ENCODE measurements around the gene LRFN5.
"Not testable (repeated sequence)": the region's sequence is repeated elsewhere in the genome, so short reads cannot be mapped to it uniquely, and the experiment has no call there.

LRFN5 gene

DNA sequence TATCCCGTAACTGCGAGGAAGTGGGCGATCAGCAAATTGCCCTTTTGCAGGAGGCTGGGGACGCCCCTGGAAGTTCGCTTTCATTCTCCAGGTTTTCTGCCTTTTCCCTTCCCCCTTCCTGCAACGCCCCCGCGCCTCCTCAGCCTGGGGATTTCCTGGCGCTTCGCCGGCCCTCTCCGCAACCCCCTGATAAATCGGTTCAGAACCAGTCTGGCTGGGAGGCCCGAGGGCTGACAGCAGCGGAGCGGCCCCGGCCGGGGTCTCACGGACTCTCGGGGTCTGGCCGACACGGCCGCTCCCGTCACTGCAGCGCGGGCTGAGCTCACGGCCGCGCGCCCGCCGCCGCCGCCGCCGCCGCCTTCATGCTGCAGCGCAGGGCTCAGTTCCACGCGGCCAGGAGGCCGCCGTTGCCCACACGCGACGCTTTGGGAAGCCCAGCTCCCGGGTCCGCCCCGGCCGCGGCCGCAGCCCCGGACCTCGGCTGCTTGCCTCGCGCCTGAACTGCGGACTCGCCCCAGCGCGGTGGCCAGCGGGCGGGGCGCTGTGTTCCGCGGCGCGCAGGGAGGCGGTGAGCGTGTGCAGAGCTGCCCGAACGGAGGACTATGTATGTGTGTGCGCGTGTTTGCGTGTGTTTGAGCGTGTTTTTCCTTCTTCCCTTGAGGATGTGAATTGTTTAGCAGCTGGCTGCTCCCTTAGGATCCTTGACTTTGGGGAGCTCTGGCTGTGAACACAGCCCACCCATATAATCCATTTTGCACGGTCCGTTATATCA lies at the start of gene LRFN5:
Gene LRFN5 (plus strand): TSS at position 345 of the 772 bp plus-strand sequence.
- no peak for DNase-seq (ENCODE audit: low read depth in 2 of 2)

DNA sequence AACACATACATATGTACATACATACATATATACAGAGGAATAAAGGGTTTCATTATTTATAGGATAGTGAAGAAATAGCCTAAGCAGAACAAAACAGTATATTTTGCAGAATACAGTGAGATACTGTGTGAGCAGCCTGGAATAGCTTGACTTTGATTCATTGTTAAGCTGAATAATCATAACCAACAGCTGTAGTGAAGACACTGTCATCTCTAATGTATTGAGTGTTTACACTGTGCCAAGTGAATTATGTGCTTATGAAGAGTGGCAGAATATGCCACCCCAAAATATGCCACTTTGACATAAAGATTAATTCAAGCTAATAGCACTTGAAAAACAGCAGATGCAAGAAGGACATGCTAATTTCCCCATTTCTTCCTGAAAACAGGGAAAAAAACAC lies 48.2 kb upstream of the LRFN5 start:
- no peak for DNase-seq (ENCODE audit: low read depth in 2 of 2)

DNA sequence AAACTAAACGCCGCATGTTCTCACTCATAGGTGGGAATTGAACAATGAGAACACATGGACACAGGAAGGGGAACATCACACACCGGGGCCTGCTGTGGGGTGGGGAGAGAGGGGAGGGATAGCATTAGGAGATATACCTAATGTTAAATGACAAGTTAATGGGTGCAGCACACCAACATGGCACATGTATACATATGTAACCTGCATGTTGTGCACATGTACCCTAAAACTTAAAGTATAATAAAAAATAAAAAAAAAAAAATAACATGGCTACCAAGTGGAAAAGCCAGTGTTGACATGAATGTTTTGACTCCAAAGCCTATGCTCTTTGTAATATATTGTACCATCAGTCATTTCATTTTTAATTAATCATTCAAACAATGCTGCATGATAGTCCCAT lies 39.8 kb upstream of the LRFN5 start:
- DNase-seq (ENCODE audit: low read depth in 2 of 2) = not testable (repeated sequence)

DNA sequence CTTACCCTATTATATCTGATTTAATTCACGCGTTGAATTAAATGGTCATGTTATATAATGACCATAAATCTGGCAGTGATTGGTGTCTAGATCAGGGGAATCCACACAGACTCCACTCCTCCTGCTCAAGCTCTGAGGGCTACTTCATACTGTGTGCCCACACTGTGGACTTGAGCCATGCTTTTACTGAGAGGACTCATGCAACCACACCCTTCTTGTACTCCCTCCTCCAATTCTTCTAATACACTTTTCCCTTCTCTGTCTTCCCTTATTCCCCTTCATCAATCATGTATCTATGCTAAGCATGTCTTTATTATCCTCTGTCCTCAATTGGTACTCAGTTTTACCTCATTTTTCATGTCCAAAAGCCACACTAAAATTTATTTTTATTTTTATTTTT lies 37.7 kb upstream of the LRFN5 start:
- DNase-seq (ENCODE audit: low read depth in 2 of 2) = no peak

DNA sequence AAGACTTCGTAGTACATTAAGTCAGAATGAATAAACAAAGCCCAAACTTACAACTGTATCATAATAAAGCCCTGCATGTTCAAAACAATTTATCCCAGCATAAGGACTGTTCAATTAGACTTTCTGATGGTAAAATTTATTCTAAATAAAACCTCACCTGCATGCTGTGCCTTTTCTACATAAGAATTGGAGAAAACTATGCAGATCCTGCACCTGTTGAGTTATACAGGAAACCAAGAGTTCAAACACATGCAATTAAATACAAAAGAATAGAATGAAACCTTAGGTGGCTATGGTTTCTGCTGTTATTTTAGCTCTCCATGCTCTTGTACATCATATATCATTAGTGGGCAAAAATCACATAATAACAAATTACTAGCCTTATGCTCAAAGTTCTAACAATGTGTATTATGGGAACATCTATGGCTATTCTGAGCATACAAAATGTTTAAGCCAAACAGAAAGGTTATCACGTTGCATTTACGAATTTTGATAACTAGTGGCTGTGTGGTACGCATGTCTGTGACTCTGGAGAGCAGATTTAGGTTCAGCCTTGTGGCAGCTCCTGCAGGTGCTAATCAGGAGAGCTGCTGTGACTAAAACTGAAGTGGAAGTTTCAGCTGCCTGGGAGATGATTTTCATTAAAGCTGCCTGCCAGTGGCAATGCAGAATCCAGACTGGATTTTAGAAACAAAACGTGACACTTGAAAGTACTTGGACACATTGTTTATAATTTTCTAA lies 36.1 kb upstream of the LRFN5 start:
- no peak for DNase-seq (ENCODE audit: low read depth in 2 of 2)

DNA sequence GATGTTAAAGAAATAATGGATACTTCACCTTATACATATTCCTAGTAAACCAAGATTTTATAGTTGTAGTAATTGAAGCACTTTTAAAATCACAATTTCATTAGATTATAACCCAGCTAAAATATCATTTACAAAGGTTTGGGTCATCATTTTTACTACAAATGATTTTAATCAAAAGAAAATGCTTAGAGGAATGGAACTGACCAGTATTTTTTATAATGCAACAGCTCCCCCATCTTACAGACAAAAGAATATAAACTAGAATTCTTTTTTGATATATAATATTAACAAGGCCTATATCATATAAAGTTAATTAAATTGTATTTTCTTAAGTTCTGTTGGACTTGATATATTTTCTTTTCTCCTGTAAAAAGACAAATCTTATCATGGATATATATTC lies 20.4 kb upstream of the LRFN5 start:
- DNase-seq (ENCODE audit: low read depth in 2 of 2) = no peak

DNA sequence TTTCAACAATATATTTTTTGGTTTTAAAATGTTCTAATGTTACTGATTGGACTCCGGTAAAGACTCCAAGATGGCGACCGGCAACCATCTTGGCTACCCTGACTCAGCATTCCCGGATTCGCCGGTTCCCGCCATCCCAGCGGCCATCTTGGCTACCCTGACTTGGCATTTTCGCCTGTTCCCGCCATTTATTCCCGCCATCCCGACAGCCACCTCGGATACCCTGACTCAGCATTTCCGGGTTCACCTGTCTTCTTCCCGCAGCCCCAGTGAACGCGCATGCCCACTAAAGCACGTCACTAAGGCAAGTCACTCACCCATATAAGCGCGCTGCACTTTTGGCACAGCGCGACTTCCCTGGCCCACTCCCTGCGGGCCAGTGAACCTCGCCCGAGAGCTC lies 9.0 kb upstream of the LRFN5 start:
- no peak for DNase-seq (ENCODE audit: low read depth in 2 of 2)

DNA sequence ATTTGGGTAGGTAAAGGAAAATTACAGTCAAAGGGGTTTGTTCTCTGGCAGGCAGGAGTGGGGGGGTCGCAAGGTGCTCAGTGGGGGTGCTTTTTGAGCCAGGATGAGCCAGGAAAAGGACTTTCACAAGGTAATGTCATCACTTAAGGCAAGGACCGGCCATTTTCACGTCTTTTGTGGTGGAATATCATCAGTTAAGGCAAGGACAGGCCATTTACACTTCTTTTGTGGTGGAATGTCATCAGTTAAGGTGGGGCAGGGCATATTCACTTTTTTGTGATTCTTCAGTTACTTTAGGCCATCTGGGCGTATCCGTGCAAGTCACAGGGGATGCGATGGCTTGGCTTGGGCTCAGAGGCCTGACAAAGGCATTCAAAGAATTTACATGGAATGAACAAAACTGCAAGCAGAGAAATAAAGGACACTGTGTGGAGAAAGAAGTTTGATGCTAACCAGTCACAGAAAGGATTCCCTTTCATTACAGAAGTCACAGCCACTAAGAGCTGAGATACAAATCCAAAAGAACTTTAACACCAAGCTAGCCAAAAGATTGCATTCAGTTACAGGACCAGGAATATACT lies 6.8 kb upstream of the LRFN5 start:
- not testable (repeated sequence) for DNase-seq (ENCODE audit: low read depth in 2 of 2)

DNA sequence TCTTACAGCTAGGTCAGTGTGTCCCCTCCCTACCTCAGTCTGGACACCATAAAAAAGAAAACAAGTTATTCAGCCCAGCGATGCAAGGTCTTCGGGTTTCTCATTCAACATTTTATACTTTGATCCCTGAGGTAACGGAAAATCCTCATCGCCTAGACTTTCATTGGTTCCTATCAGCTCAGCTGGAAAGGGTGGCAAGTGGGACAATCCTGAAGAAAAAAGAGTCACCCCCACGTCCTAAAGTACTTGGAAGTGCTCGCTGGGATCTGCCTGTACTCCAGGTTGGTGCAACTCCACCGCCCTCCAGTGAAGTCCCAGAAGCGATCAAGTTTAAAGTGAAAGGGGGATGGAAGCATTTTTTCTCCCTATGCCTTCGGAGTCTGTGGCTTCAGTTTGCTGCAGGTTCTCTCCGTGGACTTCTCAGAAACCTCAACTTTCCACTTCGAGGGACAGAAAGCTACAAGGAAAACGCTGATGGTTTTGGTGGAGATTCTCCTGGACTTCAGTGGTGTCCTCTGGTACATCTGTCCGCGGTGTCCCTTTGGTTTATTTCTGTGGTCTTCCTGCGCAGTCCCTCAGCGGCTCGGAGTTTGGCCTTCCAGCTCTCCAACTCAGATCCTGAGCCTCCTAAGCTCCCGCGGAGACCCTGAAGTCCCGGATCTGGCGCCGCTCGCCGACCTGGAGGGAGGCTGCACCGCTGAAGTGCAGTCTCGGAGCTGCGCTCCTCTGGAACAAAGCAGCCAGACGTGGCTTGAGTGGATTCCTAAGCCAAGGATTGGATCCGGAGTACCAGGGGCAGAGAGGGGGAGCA lies 1.8 kb upstream of the LRFN5 start:
- DNase-seq (ENCODE audit: low read depth in 2 of 2) = no peak

DNA sequence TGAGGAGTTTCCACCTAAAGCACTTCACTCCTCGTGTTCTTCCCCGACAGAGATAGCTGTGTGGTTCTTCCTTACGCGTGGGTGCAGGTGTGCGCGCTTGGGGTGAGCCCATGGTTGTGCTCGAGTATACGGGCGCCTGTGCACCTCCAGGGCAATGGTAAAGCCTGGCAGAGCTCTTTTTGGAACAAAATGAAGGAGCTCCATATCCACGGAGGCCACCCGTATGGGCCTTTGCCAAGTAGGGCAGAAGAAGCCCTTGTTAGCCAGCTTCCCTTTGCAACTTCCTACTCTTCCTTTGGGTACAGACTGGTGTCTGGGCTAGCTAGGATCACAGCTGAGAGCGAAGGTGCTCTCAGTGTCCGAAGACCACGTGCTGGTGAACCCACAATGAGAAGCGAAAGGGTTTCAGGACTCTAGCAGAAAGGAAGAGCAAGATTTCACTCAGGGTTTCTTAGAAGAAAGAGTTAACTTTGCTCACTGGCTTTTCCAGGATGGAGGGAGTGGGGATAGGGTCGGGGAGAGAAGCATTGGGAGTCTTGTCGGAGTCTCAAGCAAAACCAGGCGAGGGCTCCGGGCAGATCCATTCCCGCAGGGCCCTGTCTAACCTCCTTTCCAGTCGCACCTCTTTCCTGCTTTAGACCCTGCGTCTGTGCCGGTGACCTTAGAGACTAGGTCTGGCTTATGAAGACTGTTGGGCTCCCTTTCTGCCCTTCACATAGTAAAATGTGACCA lies 960 bp upstream of the LRFN5 start:
- no peak for DNase-seq (ENCODE audit: low read depth in 2 of 2)

DNA sequence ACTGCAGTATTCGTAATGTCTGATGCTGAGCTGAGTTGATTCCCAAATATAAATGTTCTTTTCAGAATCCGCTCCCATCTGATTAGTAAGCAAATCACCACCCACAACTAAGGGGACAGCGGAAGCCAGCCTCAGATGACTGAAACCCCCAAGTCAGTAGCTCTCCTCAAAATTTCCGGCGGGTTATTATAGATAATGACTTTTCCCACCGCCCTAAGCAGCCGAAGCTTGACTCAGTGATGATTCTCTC lies 469 bp upstream of the LRFN5 start:
- DNase-seq (ENCODE audit: low read depth in 2 of 2) = no peak

DNA sequence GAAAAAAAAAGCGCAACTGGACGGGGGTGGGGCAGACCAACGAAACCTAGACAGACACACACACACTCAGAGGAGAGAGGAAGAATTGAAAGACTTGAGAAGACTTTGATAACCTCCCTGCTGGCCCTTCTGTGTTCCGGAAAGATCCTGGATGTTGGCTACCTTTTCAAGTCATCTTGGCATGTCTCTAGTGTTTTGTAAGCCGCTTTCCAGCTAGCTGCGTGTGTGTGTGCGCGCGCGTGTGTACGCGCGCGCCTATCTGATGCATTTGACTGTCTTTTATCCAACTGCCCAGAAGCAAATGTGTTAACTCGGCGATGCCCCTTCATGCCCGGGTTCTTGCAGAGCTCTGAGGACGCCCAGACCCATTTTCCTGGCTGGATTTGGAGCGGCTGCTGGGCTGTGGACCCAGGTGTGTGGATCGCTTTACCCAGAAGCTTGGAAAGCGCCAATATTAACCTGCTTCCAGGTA lies 664 bp downstream of the LRFN5 start:
- DNase-seq (ENCODE audit: low read depth in 2 of 2) = no peak

DNA sequence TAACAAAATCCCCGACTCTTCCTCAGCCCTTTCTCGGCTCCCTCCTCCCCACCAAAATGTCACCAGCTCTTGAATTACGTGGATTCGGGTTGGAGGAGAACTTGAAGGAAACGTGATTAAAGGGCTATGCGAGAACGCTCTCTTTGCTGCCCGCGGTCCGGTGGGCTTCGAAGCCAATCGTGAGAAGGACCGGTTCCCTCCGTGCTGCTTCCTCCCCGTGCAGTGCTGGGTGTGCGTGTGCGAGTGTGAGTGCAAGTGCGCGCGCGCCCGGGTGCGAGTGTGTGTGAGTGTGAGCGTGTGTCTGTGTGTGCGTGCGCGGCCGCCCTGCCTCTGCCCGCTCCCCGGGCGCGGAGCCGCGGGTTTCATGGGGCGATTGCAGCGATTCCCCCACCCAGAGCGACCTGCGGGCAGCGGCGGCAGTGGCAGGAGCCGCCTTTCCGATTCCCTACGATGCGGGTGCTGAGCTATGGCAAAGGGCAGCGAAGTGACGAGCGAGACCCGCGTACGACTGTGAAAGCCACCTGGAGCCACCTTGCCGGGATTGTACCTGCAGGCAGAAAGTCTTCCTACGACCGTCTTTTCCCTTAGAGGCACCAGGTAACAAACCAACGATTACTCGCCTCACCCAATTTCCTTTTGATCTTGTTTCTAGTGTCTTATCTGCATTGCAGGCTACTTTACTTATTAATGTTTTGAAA lies 1.4 kb downstream of the LRFN5 start:
- no peak for DNase-seq (ENCODE audit: low read depth in 2 of 2)

DNA sequence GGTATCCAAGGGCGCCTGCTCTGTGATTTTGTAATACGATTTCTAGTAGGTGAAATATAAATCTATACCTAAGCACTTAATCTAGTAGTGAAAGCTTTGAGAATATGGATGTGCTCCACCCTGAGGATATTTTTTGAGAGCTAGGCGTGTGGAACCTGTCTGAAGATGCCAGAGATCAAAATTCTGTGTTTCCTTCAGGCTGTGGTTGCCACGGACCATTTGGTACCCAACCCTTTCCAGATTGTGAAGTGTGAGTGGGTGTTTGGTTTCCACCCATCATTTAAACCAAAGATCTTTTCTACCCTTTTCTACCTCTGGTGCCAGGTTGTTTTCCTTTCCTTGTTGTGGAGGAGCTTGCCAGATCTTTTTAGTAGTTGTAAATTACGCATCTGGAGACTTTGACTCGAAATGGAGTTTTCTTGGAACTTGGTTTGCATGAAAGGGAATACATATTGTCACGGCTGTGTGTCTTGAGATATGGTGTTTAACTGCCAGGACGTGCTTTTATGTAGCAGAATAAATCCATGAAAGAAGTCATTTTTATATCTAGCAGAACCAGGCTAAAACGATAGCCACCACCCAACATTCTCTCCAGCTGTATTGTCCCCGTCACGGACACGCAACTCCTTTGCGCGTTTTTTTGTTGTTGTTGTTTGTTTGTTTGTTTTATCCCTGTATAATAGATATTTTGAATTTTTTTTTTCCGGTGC lies 2.2 kb downstream of the LRFN5 start:
- DNase-seq (ENCODE audit: low read depth in 2 of 2) = no peak

DNA sequence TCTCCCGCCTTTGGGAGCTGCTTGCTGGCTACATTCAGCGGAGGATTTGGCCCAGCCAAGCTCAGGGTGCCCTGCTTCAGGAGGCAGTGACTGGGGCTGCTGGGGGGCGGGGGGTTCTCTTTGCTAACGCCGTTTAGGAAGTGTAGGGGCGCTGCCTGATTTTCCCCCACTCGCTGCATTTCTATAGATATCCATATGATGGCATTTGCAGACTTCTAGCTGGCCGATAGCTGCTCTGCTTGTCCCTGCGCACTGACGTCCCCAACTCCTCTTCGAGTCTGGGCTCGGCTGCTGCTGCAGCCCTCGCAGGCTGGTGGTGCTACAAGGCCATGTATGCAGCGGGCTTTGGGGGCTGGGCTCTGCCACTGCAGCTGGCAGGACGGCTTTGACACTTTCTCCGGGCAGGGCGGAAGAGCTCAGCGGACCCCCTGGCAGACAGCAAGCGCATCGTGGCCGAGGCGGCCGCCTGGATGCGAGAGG lies 3.1 kb downstream of the LRFN5 start:
- DNase-seq (ENCODE audit: low read depth in 2 of 2) = no peak

DNA sequence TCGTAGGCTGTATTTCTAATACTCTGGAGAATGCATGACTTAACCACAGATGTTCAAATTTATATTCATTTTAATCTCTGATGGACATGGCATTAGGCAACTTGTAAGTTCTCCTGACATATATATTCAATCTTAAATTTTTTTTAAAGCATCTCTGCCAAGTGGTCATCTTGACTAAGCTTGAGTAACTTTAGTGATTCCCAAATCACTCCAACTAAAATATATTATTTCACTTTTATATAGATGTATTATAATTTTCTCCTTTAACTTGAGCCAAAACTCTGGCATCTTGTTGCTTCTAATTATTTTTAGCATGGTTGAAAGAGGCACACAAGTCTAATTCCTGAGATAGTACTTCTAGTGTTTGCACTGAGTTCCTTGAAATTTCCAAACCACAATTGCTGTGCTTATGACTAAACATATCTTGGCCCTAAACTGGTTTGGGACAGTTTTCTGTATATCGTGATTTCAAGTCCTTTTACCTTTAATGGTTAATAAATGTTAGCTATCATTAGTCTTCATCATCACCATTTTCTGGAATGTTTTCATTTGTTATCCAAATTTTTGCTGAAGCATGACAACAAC lies 8.4 kb downstream of the LRFN5 start:
- DNase-seq (ENCODE audit: low read depth in 2 of 2) = no peak

DNA sequence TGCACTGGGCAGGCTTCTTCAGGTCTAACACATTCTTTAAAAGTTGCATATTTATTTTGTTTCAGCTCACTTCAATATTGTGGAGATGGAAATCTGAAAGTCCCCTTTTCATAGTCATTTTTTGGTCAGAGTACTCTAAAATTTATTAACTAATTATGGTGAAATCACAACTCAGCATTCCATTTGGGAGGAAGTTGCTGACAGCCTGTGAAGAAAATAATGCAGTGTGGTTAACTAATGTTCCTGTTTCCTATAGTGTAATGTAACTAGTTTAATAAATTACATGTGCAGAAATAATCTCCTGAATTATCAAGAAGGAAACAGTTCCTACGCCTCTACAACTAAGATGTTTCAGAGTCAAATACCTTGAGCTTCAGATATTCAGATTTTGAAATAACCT lies 17.1 kb downstream of the LRFN5 start:
- DNase-seq (ENCODE audit: low read depth in 2 of 2) = no peak

DNA sequence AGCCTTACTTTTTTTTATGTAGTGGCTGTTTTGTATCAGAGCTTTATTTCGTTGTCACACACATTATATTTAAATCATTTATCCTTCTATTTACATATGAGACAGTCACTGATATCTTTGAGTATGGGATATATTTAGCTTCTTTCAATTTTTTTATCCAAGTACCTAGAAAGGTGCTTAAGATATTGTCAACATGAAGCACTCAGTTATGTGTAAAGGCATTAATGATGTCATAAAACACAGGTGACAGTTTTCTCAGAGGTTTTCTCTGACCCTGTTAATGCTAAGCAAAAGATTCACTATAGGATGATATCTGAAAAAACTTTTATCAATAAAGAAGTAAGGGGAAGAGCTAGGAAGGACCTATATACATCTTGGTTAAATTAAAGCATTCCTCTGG lies 23.2 kb downstream of the LRFN5 start:
- DNase-seq (ENCODE audit: low read depth in 2 of 2) = no peak

DNA sequence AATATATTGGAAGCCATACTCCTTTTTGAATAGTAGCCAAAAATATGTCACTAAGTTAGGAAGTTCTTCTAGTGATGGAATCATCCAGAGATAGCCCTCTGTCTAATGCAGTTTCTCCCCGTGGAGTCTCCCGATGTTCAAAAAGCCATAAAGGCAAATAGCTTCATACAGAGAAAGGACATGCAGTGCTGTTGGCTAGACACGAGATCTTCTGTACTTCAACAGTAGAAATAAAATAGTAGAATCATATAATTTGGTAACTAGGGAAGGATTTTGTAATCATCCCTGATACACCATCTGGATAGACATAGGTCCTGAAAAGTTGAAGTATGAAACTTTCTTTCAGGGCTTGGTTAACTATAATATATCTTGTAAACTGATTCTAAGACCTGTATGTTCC lies 27.6 kb downstream of the LRFN5 start:
- DNase-seq (ENCODE audit: low read depth in 2 of 2) = no peak

Measured in stimulated activated CD8-positive, alpha-beta memory T cell treated with anti-CD3 and anti-CD28 coated beads, Interleukin-7, amount 100 ng/mL, for 4 hours (primary cell).